PC-9 (cell line): Measurements from ENCODE around the gene SBF2.

Experiments
- EZH2 ChIP-seq: fragments of 200-600 bp; sonication (generic); IDR thresholded peaks from 2 replicates; pipeline ENCODE4 v1.8.0; 2017; ENCODE audit warnings: antibody characterized with exemption, low read depth
- TF ChIP-seq, protein P1 (sequence below): fragments of 200-600 bp; sonication (generic); conservative IDR thresholded peaks from 2 replicates; pipeline ENCODE4 v1.6.1; 2017; ENCODE audit warnings: mixed run types, antibody characterized with exemption, mild to moderate bottlenecking, moderate library complexity

DNA sequence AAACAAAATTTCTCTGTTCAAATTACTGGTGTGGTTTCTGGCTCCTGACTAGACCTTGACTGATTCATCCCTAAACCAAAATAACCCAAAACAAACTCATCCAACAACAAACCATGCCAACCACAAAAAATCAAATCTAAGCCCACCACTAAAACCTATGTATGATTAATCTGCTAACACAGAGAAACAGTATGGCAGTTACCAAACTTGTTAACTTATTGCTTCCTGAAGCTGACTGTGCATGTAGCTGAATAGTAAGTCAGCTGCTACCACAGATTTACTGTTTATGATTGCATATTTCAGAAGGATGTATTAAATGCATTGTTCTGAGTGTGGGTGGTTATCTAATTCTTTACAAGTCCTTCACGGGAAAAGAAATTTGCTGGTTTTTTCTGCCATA is 399.0 kb downstream of the SBF2 start:
- TF ChIP-seq, protein P1, sequence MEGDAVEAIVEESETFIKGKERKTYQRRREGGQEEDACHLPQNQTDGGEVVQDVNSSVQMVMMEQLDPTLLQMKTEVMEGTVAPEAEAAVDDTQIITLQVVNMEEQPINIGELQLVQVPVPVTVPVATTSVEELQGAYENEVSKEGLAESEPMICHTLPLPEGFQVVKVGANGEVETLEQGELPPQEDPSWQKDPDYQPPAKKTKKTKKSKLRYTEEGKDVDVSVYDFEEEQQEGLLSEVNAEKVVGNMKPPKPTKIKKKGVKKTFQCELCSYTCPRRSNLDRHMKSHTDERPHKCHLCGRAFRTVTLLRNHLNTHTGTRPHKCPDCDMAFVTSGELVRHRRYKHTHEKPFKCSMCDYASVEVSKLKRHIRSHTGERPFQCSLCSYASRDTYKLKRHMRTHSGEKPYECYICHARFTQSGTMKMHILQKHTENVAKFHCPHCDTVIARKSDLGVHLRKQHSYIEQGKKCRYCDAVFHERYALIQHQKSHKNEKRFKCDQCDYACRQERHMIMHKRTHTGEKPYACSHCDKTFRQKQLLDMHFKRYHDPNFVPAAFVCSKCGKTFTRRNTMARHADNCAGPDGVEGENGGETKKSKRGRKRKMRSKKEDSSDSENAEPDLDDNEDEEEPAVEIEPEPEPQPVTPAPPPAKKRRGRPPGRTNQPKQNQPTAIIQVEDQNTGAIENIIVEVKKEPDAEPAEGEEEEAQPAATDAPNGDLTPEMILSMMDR, result no peak
- no peak for TF ChIP-seq EZH2
